HepG2 (cell line): Measurements from ENCODE around the gene CNOT1. TPM values are rescaled to one million over a fixed set of nuclear protein-coding genes. Genes with fewer than 3 reads are reported as not detected.
A peak's percentile ranks its signal among the peaks of the same experiment; 100 is the strongest.

ENCODE experiments used
- CEBPB ChIP-seq: IDR thresholded peaks from 2 replicates; pipeline ENCODE4 v1.6.1; 2011; ENCODE audit warnings: low read depth, low read length, improper control_type of control experiment, borderline replicate concordance
- FOSL2 ChIP-seq: sonication (generic); formaldehyde crosslinking; IDR thresholded peaks from 2 replicates; pipeline ENCODE4 v1.4.0; 2020; ENCODE audit warnings: missing genetic modification reagents
- HNF4A ChIP-seq: sonication (generic); formaldehyde crosslinking; IDR thresholded peaks from 2 replicates; pipeline ENCODE4 v1.4.0; 2020; ENCODE audit warnings: missing genetic modification reagents
- JARID2 ChIP-seq: sonication (generic); formaldehyde crosslinking; IDR thresholded peaks from 2 replicates; pipeline ENCODE4 v1.8.1; 2023; ENCODE audit warnings: missing genetic modification reagents, inconsistent platforms; ENCODE audit not compliant: insufficient replicate concordance
- NR0B2 ChIP-seq: sonication (generic); formaldehyde crosslinking; IDR thresholded peaks from 2 replicates; pipeline ENCODE4 v1.4.0; 2020; ENCODE audit warnings: mild to moderate bottlenecking, missing genetic modification reagents
- NR2F6 ChIP-seq, 2 experiments: IDR thresholded peaks; 2 replicates each; pipeline ENCODE4 v1.6.1; 2016; ENCODE audit warnings: antibody characterized with exemption in 1 of 2, mild to moderate bottlenecking in 1 of 2
- RXRB ChIP-seq: IDR thresholded peaks from 2 replicates; pipeline ENCODE4 v1.6.1; 2016; ENCODE audit warnings: borderline replicate concordance, missing genetic modification reagents, missing compliant biosample characterization
- SAP130 ChIP-seq: IDR thresholded peaks from 2 replicates; pipeline ENCODE4 v1.6.1; 2016; ENCODE audit warnings: low read depth
- SPEN ChIP-seq: sonication (generic); formaldehyde crosslinking; IDR thresholded peaks from 2 replicates; pipeline ENCODE4 v1.5.1; 2020; ENCODE audit warnings: low read depth, mild to moderate bottlenecking, missing genetic modification reagents
- ZNF142 ChIP-seq: sonication (generic); formaldehyde crosslinking; IDR thresholded peaks from 2 replicates; pipeline ENCODE4 v1.4.0; 2020; ENCODE audit warnings: missing genetic modification reagents
- ZNF263 ChIP-seq: sonication (generic); formaldehyde crosslinking; IDR thresholded peaks from 2 replicates; pipeline ENCODE4 v1.4.0; 2020; ENCODE audit warnings: missing genetic modification reagents
- ZNF572 ChIP-seq: sonication (generic); formaldehyde crosslinking; IDR thresholded peaks from 2 replicates; pipeline ENCODE4 v1.5.1; 2020; ENCODE audit warnings: mild to moderate bottlenecking, missing genetic modification reagents
- ZSCAN31 ChIP-seq: sonication (generic); formaldehyde crosslinking; IDR thresholded peaks from 2 replicates; pipeline ENCODE4 v1.5.0; 2020; ENCODE audit warnings: low read depth, mild to moderate bottlenecking, missing genetic modification reagents
- polyA plus RNA-seq, 8 experiments: library from polyadenylated mRNA; depleted of rRNA in 3 of 8; stranded (reverse) in 7 of 8; unstranded in 1 of 8; fragments of >200 nt; fragmentation: Illumina TruSeq in 4 of 8; extraction: Trizol in 4 of 8; gene quantifications; 2 replicates each; pipeline versions ENCODE4 v1.2.1 to v1.2.3, GENCODE V29; 2011 to 2016; ENCODE audit warnings: low read depth in 4 of 8, missing spikeins in 1 of 8, mixed read lengths in 1 of 8; ENCODE audit not compliant: insufficient read depth in 1 of 8
- total RNA-seq, 5 experiments: library from RNA; depleted of rRNA; stranded (reverse); fragments of >200 nt; fragmentation: Illumina TruSeq; extraction: Trizol; gene quantifications; 2 replicates each; pipeline ENCODE4 v1.2.3, GENCODE V29; 2016; ENCODE audit warnings: low read depth in 1 of 5
- TF ChIP-seq, protein P1 (sequence below): sonication (generic); formaldehyde crosslinking; IDR thresholded peaks from one replicate; pipeline ENCODE4 v1.5.1; 2020; ENCODE audit warnings: mild to moderate bottlenecking, missing genetic modification reagents; ENCODE audit errors: not compliant biosample characterization

CNOT1 gene
- total and polyA plus RNA-seq, 2 of the 13 experiments (the other 11 are each of a cell fraction or from before 2014, with no cell fraction given) = 188 to 232 TPM

DNA sequence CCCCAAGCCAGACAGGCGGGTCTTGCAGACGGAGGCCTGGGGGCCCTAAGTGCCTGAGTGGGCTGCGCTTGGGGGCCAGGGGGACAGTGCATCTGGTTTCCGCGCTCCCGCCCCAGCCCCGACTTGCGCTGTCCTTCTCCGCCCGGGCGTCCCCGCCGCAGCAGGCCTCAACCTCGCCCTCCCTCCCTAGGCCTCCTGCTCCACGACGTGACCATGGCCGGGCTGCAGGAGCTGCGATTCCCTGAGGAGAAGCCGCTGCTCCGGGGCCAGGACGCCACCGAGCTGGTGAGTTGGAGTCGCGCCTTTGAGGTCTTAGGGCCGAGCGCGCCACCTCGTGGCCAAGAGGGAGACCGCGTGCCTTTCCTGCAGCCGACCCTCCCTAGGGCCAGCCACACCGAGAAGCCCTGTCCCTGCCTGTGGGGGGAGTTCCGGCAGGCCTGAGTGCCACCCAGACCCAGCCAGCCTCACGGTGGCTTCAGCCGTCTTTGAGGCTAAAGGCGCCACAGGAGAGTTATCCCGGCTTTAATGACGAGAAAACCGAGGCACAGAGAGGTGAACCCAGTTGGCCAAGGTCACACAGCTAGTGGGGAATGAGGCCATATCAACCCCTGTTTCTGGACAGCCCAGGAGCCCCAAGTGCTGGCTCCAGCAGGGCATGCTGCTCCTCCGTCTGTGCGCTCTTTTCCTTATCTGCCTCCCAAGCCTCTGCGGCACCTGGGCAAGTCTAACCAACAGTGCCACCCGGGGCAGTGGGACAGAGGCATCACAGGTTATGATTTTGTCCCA, 141.9 kb downstream of the CNOT1 start (continued):
- TF ChIP-seq ZNF142 (CRISPR knock-in tag) (no peak), SAP130 (CRISPR knock-in tag) (no peak; the same call in 1 of the 2 replicates), NR0B2 (peak; percentile 21; the same call in 1 of the 2 replicates), ZSCAN31 (0 out of 2 replicates have a peak, but pooled peaks have one; percentile 48), FOSL2 (CRISPR knock-in tag) (peak; percentile 41; the same call in 1 of the 2 replicates), ZNF263 (CRISPR knock-in tag) (no peak), NR2F6 (IDR thresholded peaks at IDR 0.05) (no peak), NR2F6 (CRISPR knock-in tag; IDR thresholded peaks at IDR 0.05) (peak; percentile 30; the same call in 1 of the 2 replicates), HNF4A (CRISPR knock-in tag) (no peak), SPEN (CRISPR knock-in tag) (peak; percentile 75; the same call in 1 of the 2 replicates), CEBPB (no peak), RXRB (peak; percentile 33; the same call in 1 of the 2 replicates), JARID2 (peak; percentile 87), ZNF572 (CRISPR knock-in tag) (0 out of 2 replicates have a peak, but pooled peaks have one; percentile 76)
- TF ChIP-seq, protein P1, sequence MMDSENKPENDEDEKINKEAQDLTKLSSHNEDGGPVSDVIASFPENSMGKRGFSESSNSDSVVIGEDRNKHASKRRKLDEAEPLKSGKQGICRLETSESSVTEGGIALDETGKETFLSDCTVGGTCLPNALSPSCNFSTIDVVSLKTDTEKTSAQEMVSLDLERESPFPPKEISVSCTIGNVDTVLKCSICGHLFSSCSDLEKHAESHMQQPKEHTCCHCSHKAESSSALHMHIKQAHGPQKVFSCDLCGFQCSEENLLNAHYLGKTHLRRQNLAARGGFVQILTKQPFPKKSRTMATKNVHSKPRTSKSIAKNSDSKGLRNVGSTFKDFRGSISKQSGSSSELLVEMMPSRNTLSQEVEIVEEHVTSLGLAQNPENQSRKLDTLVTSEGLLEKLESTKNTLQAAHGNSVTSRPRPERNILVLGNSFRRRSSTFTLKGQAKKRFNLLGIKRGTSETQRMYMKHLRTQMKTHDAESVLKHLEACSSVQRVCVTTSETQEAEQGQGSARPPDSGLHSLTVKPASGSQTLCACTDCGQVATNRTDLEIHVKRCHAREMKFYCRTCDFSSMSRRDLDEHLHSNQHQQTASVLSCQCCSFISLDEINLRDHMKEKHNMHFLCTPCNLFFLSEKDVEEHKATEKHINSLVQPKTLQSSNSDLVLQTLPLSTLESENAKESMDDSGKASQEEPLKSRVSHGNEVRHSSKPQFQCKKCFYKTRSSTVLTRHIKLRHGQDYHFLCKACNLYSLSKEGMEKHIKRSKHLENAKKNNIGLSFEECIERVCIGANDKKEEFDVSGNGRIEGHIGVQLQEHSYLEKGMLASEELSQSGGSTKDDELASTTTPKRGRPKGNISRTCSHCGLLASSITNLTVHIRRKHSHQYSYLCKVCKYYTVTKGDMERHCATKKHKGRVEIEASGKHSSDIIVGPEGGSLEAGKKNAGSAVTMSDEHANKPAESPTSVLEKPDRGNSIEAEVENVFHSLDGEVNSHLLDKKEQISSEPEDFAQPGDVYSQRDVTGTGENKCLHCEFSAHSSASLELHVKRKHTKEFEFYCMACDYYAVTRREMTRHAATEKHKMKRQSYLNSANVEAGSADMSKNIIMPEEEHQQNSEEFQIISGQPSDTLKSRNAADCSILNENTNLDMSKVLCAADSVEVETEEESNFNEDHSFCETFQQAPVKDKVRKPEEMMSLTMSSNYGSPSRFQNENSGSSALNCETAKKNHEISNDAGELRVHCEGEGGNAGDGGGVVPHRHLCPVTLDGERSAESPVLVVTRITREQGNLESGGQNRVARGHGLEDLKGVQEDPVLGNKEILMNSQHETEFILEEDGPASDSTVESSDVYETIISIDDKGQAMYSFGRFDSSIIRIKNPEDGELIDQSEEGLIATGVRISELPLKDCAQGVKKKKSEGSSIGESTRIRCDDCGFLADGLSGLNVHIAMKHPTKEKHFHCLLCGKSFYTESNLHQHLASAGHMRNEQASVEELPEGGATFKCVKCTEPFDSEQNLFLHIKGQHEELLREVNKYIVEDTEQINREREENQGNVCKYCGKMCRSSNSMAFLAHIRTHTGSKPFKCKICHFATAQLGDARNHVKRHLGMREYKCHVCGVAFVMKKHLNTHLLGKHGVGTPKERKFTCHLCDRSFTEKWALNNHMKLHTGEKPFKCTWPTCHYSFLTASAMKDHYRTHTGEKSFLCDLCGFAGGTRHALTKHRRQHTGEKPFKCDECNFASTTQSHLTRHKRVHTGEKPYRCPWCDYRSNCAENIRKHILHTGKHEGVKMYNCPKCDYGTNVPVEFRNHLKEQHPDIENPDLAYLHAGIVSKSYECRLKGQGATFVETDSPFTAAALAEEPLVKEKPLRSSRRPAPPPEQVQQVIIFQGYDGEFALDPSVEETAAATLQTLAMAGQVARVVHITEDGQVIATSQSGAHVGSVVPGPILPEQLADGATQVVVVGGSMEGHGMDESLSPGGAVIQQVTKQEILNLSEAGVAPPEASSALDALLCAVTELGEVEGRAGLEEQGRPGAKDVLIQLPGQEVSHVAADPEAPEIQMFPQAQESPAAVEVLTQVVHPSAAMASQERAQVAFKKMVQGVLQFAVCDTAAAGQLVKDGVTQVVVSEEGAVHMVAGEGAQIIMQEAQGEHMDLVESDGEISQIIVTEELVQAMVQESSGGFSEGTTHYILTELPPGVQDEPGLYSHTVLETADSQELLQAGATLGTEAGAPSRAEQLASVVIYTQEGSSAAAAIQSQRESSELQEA = no peak
